Neural progenitor cell (in vitro differentiated cells): Measurements from ENCODE around the gene TRIP13.

Experiments used
- EZH2 ChIP-seq: fragments of 200-600 bp; sonication (generic); IDR thresholded peaks from 2 replicates; pipeline ENCODE4 v1.6.1; 2017; ENCODE audit warnings: antibody characterized with exemption, mild to moderate bottlenecking, moderate library complexity
- TF ChIP-seq, protein P1 (sequence below): fragments of 200-600 bp; sonication (generic); IDR thresholded peaks from 2 replicates; pipeline ENCODE4 v1.5.1; 2017; ENCODE audit warnings: antibody characterized with exemption, mild to moderate bottlenecking

DNA sequence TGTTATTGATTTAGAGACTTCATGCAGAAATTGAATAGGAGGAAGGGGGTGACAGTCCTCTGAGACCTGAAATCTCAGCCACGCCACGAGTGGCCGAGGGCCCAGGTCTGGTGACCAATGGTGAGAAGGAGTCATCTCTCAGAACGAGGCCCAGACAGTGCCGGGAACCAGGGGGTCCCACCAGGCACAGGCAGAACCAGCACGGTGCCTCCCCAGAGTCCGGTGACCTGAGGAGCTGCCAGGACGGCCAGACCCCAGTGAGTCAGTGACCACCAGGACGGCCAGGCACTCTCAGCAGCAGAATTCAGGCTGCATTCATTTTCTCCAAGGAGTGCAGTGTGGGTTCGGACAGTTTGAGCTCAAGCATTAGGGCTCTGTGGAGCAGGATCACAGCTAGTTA lies 72.1 kb downstream of the TRIP13 start:
- TF ChIP-seq, protein P1, sequence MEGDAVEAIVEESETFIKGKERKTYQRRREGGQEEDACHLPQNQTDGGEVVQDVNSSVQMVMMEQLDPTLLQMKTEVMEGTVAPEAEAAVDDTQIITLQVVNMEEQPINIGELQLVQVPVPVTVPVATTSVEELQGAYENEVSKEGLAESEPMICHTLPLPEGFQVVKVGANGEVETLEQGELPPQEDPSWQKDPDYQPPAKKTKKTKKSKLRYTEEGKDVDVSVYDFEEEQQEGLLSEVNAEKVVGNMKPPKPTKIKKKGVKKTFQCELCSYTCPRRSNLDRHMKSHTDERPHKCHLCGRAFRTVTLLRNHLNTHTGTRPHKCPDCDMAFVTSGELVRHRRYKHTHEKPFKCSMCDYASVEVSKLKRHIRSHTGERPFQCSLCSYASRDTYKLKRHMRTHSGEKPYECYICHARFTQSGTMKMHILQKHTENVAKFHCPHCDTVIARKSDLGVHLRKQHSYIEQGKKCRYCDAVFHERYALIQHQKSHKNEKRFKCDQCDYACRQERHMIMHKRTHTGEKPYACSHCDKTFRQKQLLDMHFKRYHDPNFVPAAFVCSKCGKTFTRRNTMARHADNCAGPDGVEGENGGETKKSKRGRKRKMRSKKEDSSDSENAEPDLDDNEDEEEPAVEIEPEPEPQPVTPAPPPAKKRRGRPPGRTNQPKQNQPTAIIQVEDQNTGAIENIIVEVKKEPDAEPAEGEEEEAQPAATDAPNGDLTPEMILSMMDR = no peak
- TF ChIP-seq EZH2 = no peak
